OCI-LY1 (cell line): ENCODE data around the gene BORCS8.

ENCODE experiments used
- H2AFZ ChIP-seq: fragments of 200-600 bp; sonication (generic), shearing (Covaris generic); 2 replicates; pipeline ENCODE4 v1.6.0; 2014; ENCODE audit warnings: antibody characterized with exemption, mild to moderate bottlenecking, low read length
- H3F3A ChIP-seq: fragments of 200-600 bp; sonication (generic), shearing (Covaris generic); 2 replicates; pipeline ENCODE4 v1.6.0; 2014; ENCODE audit warnings: mild to moderate bottlenecking, antibody characterized with exemption, low read length, moderate library complexity; ENCODE audit not compliant: insufficient read depth
- H3K27ac ChIP-seq: fragments of 200-600 bp; sonication (generic); 2 replicates; pipeline ENCODE4 v1.5.1; 2014; ENCODE audit warnings: low read length, mixed run types, mild to moderate bottlenecking, low read depth; ENCODE audit not compliant: poor library complexity, severe bottlenecking
- H3K27me3 ChIP-seq: fragments of 200-600 bp; sonication (generic); 2 replicates; pipeline ENCODE4 v1.6.0; 2014; ENCODE audit warnings: antibody characterized with exemption, mild to moderate bottlenecking, low read length, moderate library complexity; ENCODE audit not compliant: insufficient read depth
- H3K36me3 ChIP-seq: fragments of 200-600 bp; sonication (generic); 2 replicates; pipeline ENCODE4 v1.6.1; 2014; ENCODE audit warnings: mild to moderate bottlenecking, antibody characterized with exemption, low read length, moderate library complexity, mixed read lengths; ENCODE audit not compliant: insufficient read depth
- H3K4me1 ChIP-seq: fragments of 200-600 bp; sonication (generic); 2 replicates; pipeline ENCODE4 v1.5.1; 2014; ENCODE audit warnings: mild to moderate bottlenecking, low read length, moderate library complexity; ENCODE audit not compliant: insufficient read depth, severe bottlenecking
- H3K4me2 ChIP-seq: fragments of 200-600 bp; sonication (generic), shearing (Covaris generic); 2 replicates; pipeline ENCODE4 v1.6.1; 2014; ENCODE audit warnings: low read length
- H3K4me3 ChIP-seq: fragments of 200-600 bp; sonication (generic); 2 replicates; pipeline ENCODE4 v1.5.1; 2014; ENCODE audit warnings: low read length, low read depth, mild to moderate bottlenecking, mixed read lengths; ENCODE audit not compliant: poor library complexity, severe bottlenecking
- H3K79me2 ChIP-seq: fragments of 200-600 bp; shearing (Covaris generic); 2 replicates; pipeline ENCODE4 v1.6.1; 2016; ENCODE audit warnings: mixed run types, low read length, mixed read lengths; ENCODE audit not compliant: insufficient read depth
- H3K9ac ChIP-seq: fragments of 200-600 bp; sonication (generic), shearing (Covaris generic); 2 replicates; pipeline ENCODE4 v1.6.1; 2014; ENCODE audit warnings: mild to moderate bottlenecking, low read length, mixed read lengths
- H3K9me2 ChIP-seq: fragments of 200-600 bp; sonication (generic), shearing (Covaris generic); 2 replicates; pipeline ENCODE4 v1.6.1; 2014; ENCODE audit warnings: low read depth, mild to moderate bottlenecking, low read length, mixed read lengths
- H3K9me3 ChIP-seq: fragments of 200-600 bp; shearing (Covaris generic); 2 replicates; pipeline ENCODE4 v1.6.1; 2014; ENCODE audit warnings: low read length, mixed read lengths
- H4K20me1 ChIP-seq: fragments of 200-600 bp; sonication (generic), shearing (Covaris generic); 2 replicates; pipeline ENCODE4 v1.6.0; 2016; ENCODE audit warnings: mild to moderate bottlenecking, low read length; ENCODE audit not compliant: insufficient read depth
- EZH2 ChIP-seq: fragments of 200-600 bp; sonication (generic), shearing (Covaris generic); IDR thresholded peaks from 2 replicates; pipeline ENCODE4 v1.8.0; 2017; ENCODE audit warnings: borderline replicate concordance, mixed run types, mild to moderate bottlenecking, antibody characterized with exemption, low read length, moderate library complexity, mixed read lengths
- TF ChIP-seq, protein P1 (sequence below): fragments of 200-600 bp; sonication (generic), shearing (Covaris generic); IDR thresholded peaks from 2 replicates; pipeline ENCODE4 v1.5.1; 2017; ENCODE audit warnings: mild to moderate bottlenecking, antibody characterized with exemption, low read length, moderate library complexity, mixed read lengths

BORCS8 gene

DNA sequence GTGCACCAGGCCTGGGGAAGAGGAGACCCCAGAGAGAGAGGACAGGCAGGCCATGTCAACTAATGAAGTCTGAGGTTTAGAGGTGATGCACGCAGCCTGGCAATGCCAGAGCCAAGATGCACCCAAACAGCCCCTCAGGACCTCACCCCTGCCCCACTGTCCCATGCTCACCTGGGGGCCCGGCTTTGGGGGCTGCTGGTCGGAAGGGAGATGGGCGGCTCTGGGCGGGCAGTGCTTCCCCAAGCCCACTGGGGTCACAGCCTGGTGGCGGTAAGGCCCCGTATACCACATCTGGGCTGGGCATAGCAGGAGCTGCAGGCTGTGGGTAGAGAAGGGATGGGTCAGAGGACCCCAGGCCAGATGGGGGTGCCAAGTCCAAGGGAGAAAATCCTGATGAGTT, 45.1 kb downstream of the BORCS8 start:
- peak overlapping the region; percentile 4 for H3K27ac ChIP-seq
- no peak for TF ChIP-seq EZH2
- TF ChIP-seq, protein P1, sequence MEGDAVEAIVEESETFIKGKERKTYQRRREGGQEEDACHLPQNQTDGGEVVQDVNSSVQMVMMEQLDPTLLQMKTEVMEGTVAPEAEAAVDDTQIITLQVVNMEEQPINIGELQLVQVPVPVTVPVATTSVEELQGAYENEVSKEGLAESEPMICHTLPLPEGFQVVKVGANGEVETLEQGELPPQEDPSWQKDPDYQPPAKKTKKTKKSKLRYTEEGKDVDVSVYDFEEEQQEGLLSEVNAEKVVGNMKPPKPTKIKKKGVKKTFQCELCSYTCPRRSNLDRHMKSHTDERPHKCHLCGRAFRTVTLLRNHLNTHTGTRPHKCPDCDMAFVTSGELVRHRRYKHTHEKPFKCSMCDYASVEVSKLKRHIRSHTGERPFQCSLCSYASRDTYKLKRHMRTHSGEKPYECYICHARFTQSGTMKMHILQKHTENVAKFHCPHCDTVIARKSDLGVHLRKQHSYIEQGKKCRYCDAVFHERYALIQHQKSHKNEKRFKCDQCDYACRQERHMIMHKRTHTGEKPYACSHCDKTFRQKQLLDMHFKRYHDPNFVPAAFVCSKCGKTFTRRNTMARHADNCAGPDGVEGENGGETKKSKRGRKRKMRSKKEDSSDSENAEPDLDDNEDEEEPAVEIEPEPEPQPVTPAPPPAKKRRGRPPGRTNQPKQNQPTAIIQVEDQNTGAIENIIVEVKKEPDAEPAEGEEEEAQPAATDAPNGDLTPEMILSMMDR = no peak
- no peak overlapping the region for H3K4me2 ChIP-seq
- peaks cover 42% of the 10 kb centered on the region; the same call in 1 of the 2 replicates for H3K36me3 ChIP-seq
- H3K4me3 ChIP-seq = no peak overlapping the region
- peaks cover 18% of the 10 kb centered on the region for H3K4me1 ChIP-seq
- H4K20me1 ChIP-seq = no peaks in the 10 kb centered on the region
- H3K9me2 ChIP-seq = no peaks in the 10 kb centered on the region
- no peak overlapping the region for H3K9ac ChIP-seq
- H3K79me2 ChIP-seq = no peaks in the 10 kb centered on the region
- H2AFZ ChIP-seq = no peak overlapping the region
- H3K27me3 ChIP-seq = no peaks in the 10 kb centered on the region
- H3K9me3 ChIP-seq = no peaks in the 10 kb centered on the region
- H3F3A ChIP-seq = no peaks in the 10 kb centered on the region

DNA sequence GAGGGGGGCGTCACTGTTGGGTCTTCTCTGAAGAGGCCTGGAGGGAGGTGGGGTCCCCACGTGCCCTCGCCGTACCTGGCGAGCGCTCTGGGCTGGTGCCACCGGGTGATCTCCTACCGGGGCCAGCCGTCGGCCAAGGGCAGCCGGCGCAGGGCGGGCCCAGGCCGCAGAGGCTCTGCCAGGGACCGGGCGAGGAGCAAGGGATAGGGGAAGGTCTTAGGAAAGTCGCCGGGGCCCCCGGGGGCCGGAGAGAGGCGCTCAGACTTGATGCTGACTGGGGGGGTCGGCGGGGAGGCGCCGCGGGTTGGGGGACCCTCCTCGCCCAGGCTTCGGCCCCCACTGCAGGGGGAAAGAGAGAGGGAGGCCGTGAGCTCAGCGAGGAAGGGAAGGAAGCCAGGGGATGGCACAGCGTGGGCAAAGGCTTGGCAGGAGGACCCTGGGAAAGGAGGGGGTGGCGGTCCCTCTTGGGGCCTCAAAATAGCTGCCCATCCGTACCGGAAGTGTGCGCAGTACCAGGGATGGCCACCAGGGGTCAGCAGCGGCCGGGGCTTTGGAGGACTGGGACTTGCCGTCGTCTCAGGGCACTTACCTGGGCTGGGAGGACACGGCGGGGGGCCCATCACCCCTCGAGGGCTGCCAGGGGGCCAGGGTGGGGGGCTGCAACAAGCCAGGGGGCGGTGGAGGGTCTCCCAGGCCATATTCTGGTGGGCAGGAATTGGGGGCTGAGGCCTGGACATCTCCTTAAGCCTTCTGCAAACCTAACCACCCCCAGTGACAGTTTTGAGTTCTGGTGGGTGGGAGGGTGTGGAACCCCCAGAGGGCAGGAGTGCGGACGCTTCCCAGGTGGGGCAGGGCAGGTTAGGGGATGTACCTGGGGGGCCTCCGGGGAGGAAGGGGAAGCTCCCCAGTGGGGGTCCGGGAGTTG, 46.0 kb downstream of the BORCS8 start:
- TF ChIP-seq, protein P1 = peak; percentile 82
- TF ChIP-seq EZH2 = no peak
- Histone ChIP-seq H4K20me1 (no peaks in the 10 kb centered on the region), H3K9ac (no peak overlapping the region), H3K79me2 (no peaks in the 10 kb centered on the region), H3K36me3 (peaks cover 42% of the 10 kb centered on the region; the same call in 1 of the 2 replicates), H3K4me3 (no peak overlapping the region), H3K9me2 (no peaks in the 10 kb centered on the region), H3K4me1 (peaks cover 10% of the 10 kb centered on the region), H3K4me2 (no peak overlapping the region), H2AFZ (no peak overlapping the region), H3F3A (no peaks in the 10 kb centered on the region), H3K27ac (no peak overlapping the region), H3K9me3 (no peaks in the 10 kb centered on the region), H3K27me3 (no peaks in the 10 kb centered on the region)

DNA sequence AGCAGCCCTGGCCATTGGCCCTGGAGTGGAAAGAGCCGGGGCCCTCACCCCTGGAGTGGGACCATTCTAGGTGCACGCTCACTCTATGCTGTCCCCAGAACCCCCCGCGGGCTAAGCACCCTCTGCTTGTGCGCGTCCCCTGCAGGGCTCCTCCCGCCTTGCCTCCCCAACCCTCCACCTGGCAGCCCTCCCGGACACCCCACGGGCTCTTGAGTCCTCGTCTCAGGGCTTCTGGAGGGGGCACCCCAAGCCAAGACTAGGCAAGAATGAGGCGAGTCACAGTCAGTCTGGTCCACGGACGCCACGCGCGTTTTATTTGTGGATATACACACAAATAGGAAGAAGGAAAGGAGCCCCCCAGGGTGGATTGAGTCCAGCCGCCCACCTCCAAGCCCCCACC, 46.7 kb downstream of the BORCS8 start:
- Histone ChIP-seq H4K20me1 (no peaks in the 10 kb centered on the region), H3K36me3 (peaks cover 42% of the 10 kb centered on the region; the same call in 1 of the 2 replicates), H3K4me1 (peaks cover 8% of the 10 kb centered on the region), H3K9ac (no peak overlapping the region), H2AFZ (no peak overlapping the region), H3K4me3 (no peak overlapping the region), H3F3A (no peaks in the 10 kb centered on the region), H3K79me2 (no peaks in the 10 kb centered on the region), H3K9me3 (no peaks in the 10 kb centered on the region), H3K27ac (no peak overlapping the region), H3K27me3 (no peaks in the 10 kb centered on the region), H3K4me2 (no peak overlapping the region), H3K9me2 (no peaks in the 10 kb centered on the region)
- TF ChIP-seq, protein P1 = no peak
- no peak for TF ChIP-seq EZH2
